HUDEP-2 (cell line): Measurements from ENCODE around the gene CNTN1.

ENCODE experiments used
- DNase-seq, 76 experiments: peaks; one replicate each; lab custom pipeline; 2025; ENCODE audit not compliant: unreplicated experiment in 76 of 76; lab: John Stamatoyannopoulos, UW

The CNTN1 gene

DNA sequence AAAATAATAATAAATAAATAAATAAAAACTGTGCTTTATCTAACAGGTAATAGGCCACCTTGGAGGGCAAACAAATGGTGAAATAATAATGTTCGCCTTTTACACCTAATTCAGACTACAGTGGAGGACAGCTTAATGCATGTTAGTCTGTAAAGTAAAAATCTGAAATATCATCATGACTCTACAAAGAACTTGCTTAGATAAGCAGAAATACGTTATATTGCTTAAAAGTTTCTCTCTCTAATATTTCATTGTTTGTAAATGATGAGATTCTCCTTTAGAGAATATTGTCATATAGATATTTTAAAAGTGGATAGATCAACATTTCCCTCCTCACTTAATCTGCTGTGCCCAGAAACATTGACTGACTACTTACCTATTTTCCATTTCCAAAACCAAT, 397.2 kb downstream of the CNTN1 start:
- DNase-seq: no peak

DNA sequence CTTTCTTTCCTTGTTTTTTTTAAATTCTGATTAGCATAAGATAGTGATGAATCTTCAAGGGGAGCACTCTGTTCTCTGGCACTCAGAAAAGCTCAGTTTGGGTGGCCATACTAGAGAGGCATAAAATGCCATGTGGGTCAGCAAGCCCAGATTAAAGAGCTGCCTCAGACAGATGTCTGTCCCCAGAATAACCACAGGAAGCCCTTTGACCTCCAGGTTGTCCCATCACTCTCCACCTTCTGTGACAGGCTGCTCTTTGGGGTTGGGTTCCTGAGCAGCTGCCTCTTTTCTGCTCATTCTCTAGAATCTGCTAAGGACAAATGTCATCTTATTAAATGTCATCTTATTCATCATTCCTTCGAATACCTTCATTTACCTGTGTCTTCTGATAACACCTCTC, 399.9 kb downstream of the CNTN1 start:
- DNase-seq: no peak

GRCh38 chr12:41096797-41097196, 404.6 kb downstream of the CNTN1 start:
- DNase-seq: no peak

DNA sequence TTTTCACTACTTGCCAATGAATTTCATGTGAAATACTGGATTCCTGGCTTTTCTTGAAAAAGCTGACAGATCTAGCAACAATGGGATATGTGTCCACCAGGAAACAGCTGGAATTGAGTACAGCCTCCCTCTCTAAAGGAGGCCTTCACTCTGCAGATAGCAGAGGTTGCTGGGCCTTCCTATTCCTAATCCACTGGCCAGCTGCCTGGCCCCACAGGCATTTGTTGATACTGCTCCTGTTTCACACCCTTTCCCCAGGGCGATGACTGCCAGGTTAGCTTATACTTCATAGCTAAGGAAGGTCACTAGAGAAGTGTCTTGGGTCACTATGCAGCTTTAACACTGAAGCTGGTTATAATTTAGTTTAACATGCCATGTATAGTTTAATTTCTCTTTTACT, 408.3 kb downstream of the CNTN1 start:
- no peak for DNase-seq

- DNase-seq: no peak
Measured at GRCh38 chr12:41101806-41102205, 409.6 kb downstream of the CNTN1 start.

DNA sequence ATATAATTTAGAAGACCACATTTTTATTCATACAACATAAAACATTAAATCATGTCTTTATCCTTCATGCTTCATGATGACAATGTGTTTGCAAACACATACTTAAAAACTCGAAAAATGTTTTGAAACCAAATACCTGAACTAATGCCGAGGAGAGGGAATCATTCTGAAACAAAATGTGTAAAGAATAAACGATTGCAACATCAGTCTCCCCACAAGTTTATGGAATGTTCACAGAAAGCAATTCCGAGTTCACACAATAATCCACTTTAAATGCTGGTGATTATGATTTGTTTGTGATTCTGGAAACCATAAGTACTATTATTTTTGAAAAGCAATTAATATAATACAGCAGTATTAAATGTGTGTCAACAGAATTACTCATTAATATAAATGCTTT, 411.4 kb downstream of the CNTN1 start:
- DNase-seq: no peak

- no peak for DNase-seq
Measured at GRCh38 chr12:41106315-41106714, 414.1 kb downstream of the CNTN1 start.

DNA sequence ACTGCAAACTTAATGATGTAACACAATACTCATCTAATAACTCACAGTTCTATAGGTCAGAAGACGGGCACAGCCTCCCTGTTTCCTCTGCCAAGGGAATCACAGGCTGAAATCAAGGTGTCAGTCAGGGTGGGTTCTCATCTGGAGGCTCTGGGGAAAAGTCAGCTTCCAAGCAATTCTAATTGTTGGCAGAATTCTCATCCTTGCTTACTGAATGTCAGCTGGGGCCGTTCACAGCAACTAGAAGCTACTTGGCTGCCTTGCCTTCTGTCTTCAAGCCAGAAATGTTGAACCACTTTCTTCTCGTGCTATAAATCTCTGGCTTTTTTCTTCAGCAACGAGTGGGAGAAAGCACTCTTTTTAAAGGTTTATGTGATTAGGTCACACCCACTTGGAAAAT, 415.8 kb downstream of the CNTN1 start:
- no peak for DNase-seq

GRCh38 chr12:41112903-41113302, 420.7 kb downstream of the CNTN1 start:
- no peak for DNase-seq

DNA sequence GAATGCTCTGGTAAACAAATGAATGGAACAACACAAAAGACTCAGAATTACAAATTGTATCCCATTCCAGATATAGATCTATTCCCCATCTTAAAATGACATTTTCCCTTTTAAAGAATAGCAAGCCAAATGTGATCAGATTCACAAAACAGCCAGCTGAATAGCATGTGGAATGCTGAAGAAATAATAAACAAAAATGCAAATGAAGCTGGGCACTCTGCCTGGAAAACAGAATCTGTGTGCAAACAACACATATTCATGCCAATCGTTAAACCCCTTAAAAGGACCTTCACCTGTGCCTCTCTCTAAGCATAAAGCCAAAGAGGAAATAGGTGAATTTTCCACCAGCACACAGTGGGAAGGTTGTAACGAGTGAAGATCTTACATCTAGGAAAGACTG, 428.0 kb downstream of the CNTN1 start:
- DNase-seq: no peak

GRCh38 chr12:41121374-41121773, 429.1 kb downstream of the CNTN1 start:
- DNase-seq: no peak
